HEK293 (cell line): ENCODE results near the gene DDX53.

Experiments
- SP3 ChIP-seq: fragments of 450-650 bp; formaldehyde crosslinking; IDR thresholded peaks from 2 replicates; pipeline ENCODE4 v1.5.1; 2016; ENCODE audit warnings: missing biosample characterization, missing genetic modification characterization
- ZNF10 ChIP-seq: fragments of 450-650 bp; formaldehyde crosslinking; IDR thresholded peaks from 2 replicates; pipeline ENCODE4 v1.5.1; 2017; ENCODE audit warnings: missing biosample characterization, missing genetic modification characterization
- ZNF221 ChIP-seq: fragments of 450-650 bp; formaldehyde crosslinking; IDR thresholded peaks from 2 replicates; pipeline ENCODE4 v1.5.1; 2017; ENCODE audit warnings: missing biosample characterization, missing genetic modification characterization, borderline replicate concordance
- ZNF561 ChIP-seq: fragments of 450-650 bp; IDR thresholded peaks from 2 replicates; pipeline ENCODE4 v1.5.1; 2018; ENCODE audit warnings: missing biosample characterization, missing genetic modification characterization, borderline replicate concordance
- TF ChIP-seq, protein P1 (sequence below): fragments of 450-650 bp; formaldehyde crosslinking; IDR thresholded peaks from 2 replicates; pipeline ENCODE4 v1.5.1; 2016; ENCODE audit warnings: missing biosample characterization, missing genetic modification characterization
- TF ChIP-seq, protein P2 (sequence below): fragments of 450-650 bp; formaldehyde crosslinking; IDR thresholded peaks from 2 replicates; pipeline ENCODE4 v1.5.1; 2016; ENCODE audit warnings: missing biosample characterization, missing genetic modification characterization, low read depth
- TF ChIP-seq, protein P3 (sequence below): fragments of 450-650 bp; formaldehyde crosslinking; IDR thresholded peaks from 2 replicates; pipeline ENCODE4 v1.5.1; 2016; ENCODE audit warnings: missing biosample characterization, missing genetic modification characterization
- TF ChIP-seq, protein P4 (sequence below): fragments of 450-650 bp; formaldehyde crosslinking; IDR thresholded peaks from 2 replicates; pipeline ENCODE4 v1.5.1; 2016; ENCODE audit warnings: missing biosample characterization, missing genetic modification characterization, low read depth

DNA sequence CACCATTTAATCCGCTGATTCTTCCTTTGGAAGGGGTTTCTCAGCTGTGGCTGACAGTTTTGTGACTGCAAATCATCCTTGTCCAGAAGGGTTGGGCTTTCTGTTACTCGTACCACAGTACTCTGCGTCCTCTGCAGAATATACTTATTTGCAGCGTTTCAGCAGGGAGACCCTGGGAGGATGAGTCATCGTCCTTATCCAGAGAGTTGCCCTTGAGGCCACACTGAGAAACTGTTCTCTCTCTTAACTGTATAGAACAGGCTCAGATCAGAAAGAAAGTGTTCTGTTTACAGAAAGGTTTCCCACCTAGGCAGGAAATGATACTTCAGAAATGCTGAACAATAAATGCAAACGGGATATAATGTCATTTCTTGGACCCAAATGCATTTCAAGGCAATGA lies 47.8 kb upstream of the DDX53 start:
- TF ChIP-seq SP3 (tag by site-specific recombination) (no peak), ZNF221 (no peak), ZNF10 (tag by site-specific recombination) (no peak), ZNF561 (no peak)
- TF ChIP-seq, protein P1, sequence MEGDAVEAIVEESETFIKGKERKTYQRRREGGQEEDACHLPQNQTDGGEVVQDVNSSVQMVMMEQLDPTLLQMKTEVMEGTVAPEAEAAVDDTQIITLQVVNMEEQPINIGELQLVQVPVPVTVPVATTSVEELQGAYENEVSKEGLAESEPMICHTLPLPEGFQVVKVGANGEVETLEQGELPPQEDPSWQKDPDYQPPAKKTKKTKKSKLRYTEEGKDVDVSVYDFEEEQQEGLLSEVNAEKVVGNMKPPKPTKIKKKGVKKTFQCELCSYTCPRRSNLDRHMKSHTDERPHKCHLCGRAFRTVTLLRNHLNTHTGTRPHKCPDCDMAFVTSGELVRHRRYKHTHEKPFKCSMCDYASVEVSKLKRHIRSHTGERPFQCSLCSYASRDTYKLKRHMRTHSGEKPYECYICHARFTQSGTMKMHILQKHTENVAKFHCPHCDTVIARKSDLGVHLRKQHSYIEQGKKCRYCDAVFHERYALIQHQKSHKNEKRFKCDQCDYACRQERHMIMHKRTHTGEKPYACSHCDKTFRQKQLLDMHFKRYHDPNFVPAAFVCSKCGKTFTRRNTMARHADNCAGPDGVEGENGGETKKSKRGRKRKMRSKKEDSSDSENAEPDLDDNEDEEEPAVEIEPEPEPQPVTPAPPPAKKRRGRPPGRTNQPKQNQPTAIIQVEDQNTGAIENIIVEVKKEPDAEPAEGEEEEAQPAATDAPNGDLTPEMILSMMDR (tag by site-specific recombination) = no peak
- TF ChIP-seq, protein P2, sequence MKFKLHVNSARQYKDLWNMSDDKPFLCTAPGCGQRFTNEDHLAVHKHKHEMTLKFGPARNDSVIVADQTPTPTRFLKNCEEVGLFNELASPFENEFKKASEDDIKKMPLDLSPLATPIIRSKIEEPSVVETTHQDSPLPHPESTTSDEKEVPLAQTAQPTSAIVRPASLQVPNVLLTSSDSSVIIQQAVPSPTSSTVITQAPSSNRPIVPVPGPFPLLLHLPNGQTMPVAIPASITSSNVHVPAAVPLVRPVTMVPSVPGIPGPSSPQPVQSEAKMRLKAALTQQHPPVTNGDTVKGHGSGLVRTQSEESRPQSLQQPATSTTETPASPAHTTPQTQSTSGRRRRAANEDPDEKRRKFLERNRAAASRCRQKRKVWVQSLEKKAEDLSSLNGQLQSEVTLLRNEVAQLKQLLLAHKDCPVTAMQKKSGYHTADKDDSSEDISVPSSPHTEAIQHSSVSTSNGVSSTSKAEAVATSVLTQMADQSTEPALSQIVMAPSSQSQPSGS (tag by site-specific recombination) = no peak
- TF ChIP-seq, protein P3, sequence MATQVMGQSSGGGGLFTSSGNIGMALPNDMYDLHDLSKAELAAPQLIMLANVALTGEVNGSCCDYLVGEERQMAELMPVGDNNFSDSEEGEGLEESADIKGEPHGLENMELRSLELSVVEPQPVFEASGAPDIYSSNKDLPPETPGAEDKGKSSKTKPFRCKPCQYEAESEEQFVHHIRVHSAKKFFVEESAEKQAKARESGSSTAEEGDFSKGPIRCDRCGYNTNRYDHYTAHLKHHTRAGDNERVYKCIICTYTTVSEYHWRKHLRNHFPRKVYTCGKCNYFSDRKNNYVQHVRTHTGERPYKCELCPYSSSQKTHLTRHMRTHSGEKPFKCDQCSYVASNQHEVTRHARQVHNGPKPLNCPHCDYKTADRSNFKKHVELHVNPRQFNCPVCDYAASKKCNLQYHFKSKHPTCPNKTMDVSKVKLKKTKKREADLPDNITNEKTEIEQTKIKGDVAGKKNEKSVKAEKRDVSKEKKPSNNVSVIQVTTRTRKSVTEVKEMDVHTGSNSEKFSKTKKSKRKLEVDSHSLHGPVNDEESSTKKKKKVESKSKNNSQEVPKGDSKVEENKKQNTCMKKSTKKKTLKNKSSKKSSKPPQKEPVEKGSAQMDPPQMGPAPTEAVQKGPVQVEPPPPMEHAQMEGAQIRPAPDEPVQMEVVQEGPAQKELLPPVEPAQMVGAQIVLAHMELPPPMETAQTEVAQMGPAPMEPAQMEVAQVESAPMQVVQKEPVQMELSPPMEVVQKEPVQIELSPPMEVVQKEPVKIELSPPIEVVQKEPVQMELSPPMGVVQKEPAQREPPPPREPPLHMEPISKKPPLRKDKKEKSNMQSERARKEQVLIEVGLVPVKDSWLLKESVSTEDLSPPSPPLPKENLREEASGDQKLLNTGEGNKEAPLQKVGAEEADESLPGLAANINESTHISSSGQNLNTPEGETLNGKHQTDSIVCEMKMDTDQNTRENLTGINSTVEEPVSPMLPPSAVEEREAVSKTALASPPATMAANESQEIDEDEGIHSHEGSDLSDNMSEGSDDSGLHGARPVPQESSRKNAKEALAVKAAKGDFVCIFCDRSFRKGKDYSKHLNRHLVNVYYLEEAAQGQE (tag by site-specific recombination) = no peak
- TF ChIP-seq, protein P4, sequence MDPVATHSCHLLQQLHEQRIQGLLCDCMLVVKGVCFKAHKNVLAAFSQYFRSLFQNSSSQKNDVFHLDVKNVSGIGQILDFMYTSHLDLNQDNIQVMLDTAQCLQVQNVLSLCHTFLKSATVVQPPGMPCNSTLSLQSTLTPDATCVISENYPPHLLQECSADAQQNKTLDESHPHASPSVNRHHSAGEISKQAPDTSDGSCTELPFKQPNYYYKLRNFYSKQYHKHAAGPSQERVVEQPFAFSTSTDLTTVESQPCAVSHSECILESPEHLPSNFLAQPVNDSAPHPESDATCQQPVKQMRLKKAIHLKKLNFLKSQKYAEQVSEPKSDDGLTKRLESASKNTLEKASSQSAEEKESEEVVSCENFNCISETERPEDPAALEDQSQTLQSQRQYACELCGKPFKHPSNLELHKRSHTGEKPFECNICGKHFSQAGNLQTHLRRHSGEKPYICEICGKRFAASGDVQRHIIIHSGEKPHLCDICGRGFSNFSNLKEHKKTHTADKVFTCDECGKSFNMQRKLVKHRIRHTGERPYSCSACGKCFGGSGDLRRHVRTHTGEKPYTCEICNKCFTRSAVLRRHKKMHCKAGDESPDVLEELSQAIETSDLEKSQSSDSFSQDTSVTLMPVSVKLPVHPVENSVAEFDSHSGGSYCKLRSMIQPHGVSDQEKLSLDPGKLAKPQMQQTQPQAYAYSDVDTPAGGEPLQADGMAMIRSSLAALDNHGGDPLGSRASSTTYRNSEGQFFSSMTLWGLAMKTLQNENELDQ = no peak
